SK-N-SH (cell line): ENCODE data around the gene HSPA4L. TPM values are rescaled to one million over a fixed set of nuclear protein-coding genes. Genes with fewer than 3 reads are reported as not detected.

Experiments
- CTCF ChIA-PET: fragments of 300-600, 350-600 bp; formaldehyde crosslinking; extraction: SDS; loops from one replicate; lab custom pipeline; 2021; lab: Yijun Ruan, JAX
- POLR2A ChIA-PET: fragments of 350-600 bp; sonication (Branson Sonifier 250); formaldehyde crosslinking; extraction: SDS; loops from one replicate; lab custom pipeline; 2020; ENCODE audit warnings: antibody characterized with exemption, inconsistent platforms; lab: Yijun Ruan, JAX
- DNase-seq: peaks from one replicate; pipeline ENCODE4 v3.0.0; 2012
- H2AFZ ChIP-seq: fragments of 200-600 bp; sonication (generic); 2 replicates; pipeline ENCODE4 v1.8.1; 2016; ENCODE audit warnings: antibody characterized with exemption, mild to moderate bottlenecking, low read depth
- H3F3A ChIP-seq: fragments of 200-600 bp; sonication (generic); replicated peaks from 2 replicates; pipeline ENCODE3; 2016; ENCODE audit warnings: antibody characterized with exemption, mild to moderate bottlenecking; ENCODE audit not compliant: insufficient read depth
- H3K27ac ChIP-seq, 2 experiments: fragments of 200-500 bp in 1 of 2; fragments of 200-600 bp in 1 of 2; sonication (Bioruptor generic) in 1 of 2; sonication (generic), shearing (Covaris generic) in 1 of 2; 2 replicates each; pipeline versions ENCODE4 v1.5.1 to v1.6.1; 2014 to 2016; ENCODE audit warnings: low read depth in 2 of 2, inconsistent platforms in 1 of 2, low read length in 1 of 2, mild to moderate bottlenecking in 1 of 2, mixed read lengths in 1 of 2
- H3K27me3 ChIP-seq: fragments of 200-600 bp; sonication (generic), shearing (Covaris generic); 2 replicates; pipeline ENCODE4 v1.6.1; 2016; ENCODE audit warnings: mixed run types; ENCODE audit not compliant: insufficient read depth
- H3K36me3 ChIP-seq, 2 experiments: fragments of 200-500 bp in 1 of 2; fragments of 200-600 bp in 1 of 2; sonication (Bioruptor generic) in 1 of 2; sonication (generic) in 1 of 2; replicated peaks in 1 of 2; 2 replicates each; pipeline versions ENCODE3 to v1.5.1; 2014 to 2016; ENCODE audit warnings: low read length in 1 of 2, mild to moderate bottlenecking in 1 of 2; ENCODE audit not compliant: insufficient read depth in 2 of 2, control insufficient read depth in 1 of 2
- H3K4me1 ChIP-seq, 2 experiments: fragments of 200-500 bp in 1 of 2; fragments of 200-600 bp in 1 of 2; sonication (Bioruptor generic) in 1 of 2; sonication (generic), shearing (Covaris generic) in 1 of 2; 2 replicates each; pipeline versions ENCODE4 v1.5.1 to v1.6.1; 2014 to 2016; ENCODE audit warnings: low read depth in 1 of 2, low read length in 1 of 2, mixed run types in 1 of 2; ENCODE audit not compliant: insufficient read depth in 2 of 2, control insufficient read depth in 1 of 2
- H3K4me2 ChIP-seq: fragments of 200-600 bp; sonication (generic), shearing (Covaris generic); 2 replicates; pipeline ENCODE4 v1.6.1; 2017; ENCODE audit warnings: mixed run types
- H3K4me3 ChIP-seq, 2 experiments: fragments of 200-500 bp in 1 of 2; fragments of 200-600 bp in 1 of 2; sonication (Bioruptor generic) in 1 of 2; sonication (generic), shearing (Covaris generic) in 1 of 2; 2 replicates each; pipeline versions ENCODE4 v1.5.1 to v1.8.1; 2014 to 2016; ENCODE audit warnings: low read depth in 2 of 2, inconsistent platforms in 1 of 2, low read length in 1 of 2, mild to moderate bottlenecking in 1 of 2, mixed read lengths in 1 of 2, moderate library complexity in 1 of 2
- H3K79me2 ChIP-seq: fragments of 200-600 bp; sonication (generic); 2 replicates; pipeline ENCODE4 v1.8.1; 2017; ENCODE audit warnings: mild to moderate bottlenecking; ENCODE audit not compliant: insufficient read depth
- H3K9ac ChIP-seq: fragments of 200-600 bp; sonication (generic); 2 replicates; pipeline ENCODE4 v1.6.1; 2017; ENCODE audit warnings: mixed run types
- H3K9me2 ChIP-seq: fragments of 200-600 bp; sonication (generic); 2 replicates; pipeline ENCODE4 v1.6.1; 2017; ENCODE audit warnings: mixed run types
- H3K9me3 ChIP-seq: fragments of 200-600 bp; sonication (generic); 2 replicates; pipeline ENCODE4 v1.6.1; 2017; ENCODE audit warnings: mixed run types, mild to moderate bottlenecking, moderate library complexity
- H4K20me1 ChIP-seq: fragments of 200-600 bp; sonication (generic); 2 replicates; pipeline ENCODE4 v1.6.1; 2017; ENCODE audit warnings: mild to moderate bottlenecking, mixed run types; ENCODE audit not compliant: insufficient read depth
- CHD2 ChIP-seq: fragments of 150-350 bp; IDR thresholded peaks from 2 replicates; pipeline ENCODE4 v1.6.1; 2018; ENCODE audit warnings: low read length; ENCODE audit not compliant: partially characterized antibody
- ELF1 ChIP-seq: IDR thresholded peaks from 2 replicates; pipeline ENCODE4 v1.4.0; 2012
- EP300 ChIP-seq, 2 experiments: IDR thresholded peaks; 2 replicates each; pipeline versions ENCODE4 v1.4.0 to v1.6.1; 2012; ENCODE audit warnings: borderline replicate concordance in 1 of 2, low read depth in 1 of 2, low read length in 1 of 2
- FOSL2 ChIP-seq: IDR thresholded peaks from 2 replicates; pipeline ENCODE4 v1.4.0; 2012; ENCODE audit warnings: low read depth, mild to moderate bottlenecking, moderate library complexity, borderline replicate concordance
- FOXM1 ChIP-seq: IDR thresholded peaks from 2 replicates; pipeline ENCODE4 v1.4.0; 2012; ENCODE audit warnings: low read depth, mild to moderate bottlenecking
- IRF3 ChIP-seq: fragments of 150-350 bp; IDR thresholded peaks from 2 replicates; pipeline ENCODE4 v1.6.1; 2016; ENCODE audit warnings: mild to moderate bottlenecking, low read depth, low read length
- JUND ChIP-seq: IDR thresholded peaks from 2 replicates; pipeline ENCODE4 v1.4.0; 2012
- MAX ChIP-seq: IDR thresholded peaks from 2 replicates; pipeline ENCODE4 v1.4.0; 2012; ENCODE audit warnings: low read depth
- MEF2A ChIP-seq: IDR thresholded peaks from 2 replicates; pipeline ENCODE4 v1.4.0; 2012; ENCODE audit warnings: low read depth, borderline replicate concordance
- MXI1 ChIP-seq: IDR thresholded peaks from 2 replicates; pipeline ENCODE4 v1.6.1; 2012; ENCODE audit warnings: mild to moderate bottlenecking, low read depth, low read length, improper control_type of control experiment
- NFIC ChIP-seq: IDR thresholded peaks from 2 replicates; pipeline ENCODE4 v1.4.0; 2012; ENCODE audit warnings: borderline replicate concordance
- POLR2AphosphoS5 ChIP-seq: IDR thresholded peaks from 2 replicates; pipeline ENCODE4 v1.6.1; 2012; ENCODE audit warnings: low read depth, low read length
- RFX5 ChIP-seq: IDR thresholded peaks from 2 replicates; pipeline ENCODE4 v1.6.1; 2012; ENCODE audit warnings: mild to moderate bottlenecking, improper control_type of control experiment, low read length
- SIN3A ChIP-seq: IDR thresholded peaks from 2 replicates; pipeline ENCODE4 v1.6.1; 2012; ENCODE audit warnings: low read depth, mild to moderate bottlenecking, low read length, moderate library complexity, borderline replicate concordance
- TCF12 ChIP-seq: IDR thresholded peaks from 2 replicates; pipeline ENCODE4 v1.4.0; 2012
- TEAD4 ChIP-seq: IDR thresholded peaks from 2 replicates; pipeline ENCODE4 v1.4.0; 2012; ENCODE audit warnings: mild to moderate bottlenecking, borderline replicate concordance; ENCODE audit not compliant: insufficient read depth
- USF2 ChIP-seq: fragments of 150-350 bp; IDR thresholded peaks from 2 replicates; pipeline ENCODE4 v1.6.1; 2017; ENCODE audit warnings: antibody characterized with exemption, low read length, low read depth, borderline replicate concordance
- ZBTB33 ChIP-seq: IDR thresholded peaks from 2 replicates; pipeline ENCODE4 v1.4.0; 2012; ENCODE audit warnings: low read depth, borderline replicate concordance
- WGBS: methylation state at CpG from one replicate; pipeline ENCODE4 v1.1.6; 2017; ENCODE audit warnings: low lambda C conversion rate; 5-methylcytosine and 5-hydroxymethylcytosine counted together
- polyA plus RNA-seq, 3 experiments: library from polyadenylated mRNA; depleted of rRNA; stranded (reverse); fragments of >200 nt; gene quantifications; 2 replicates each; pipeline ENCODE4 v1.2.3, GENCODE V29; 2012

HSPA4L gene
- polyA plus RNA-seq, 1 of the 3 experiments (the other 2 are of a cell fraction), result 1.6 TPM

- no peak overlapping the region for H2AFZ ChIP-seq
Measured at GRCh38 chr4:127778102-127778501, 4.0 kb upstream of the HSPA4L start.

More at GRCh38 chr4:127778102-127778501, 4.0 kb upstream of the HSPA4L start:
- DNase-seq, result no peak
- CTCF ChIA-PET, result no interaction called here
- peaks cover 0 to 8% of the 10 kb centered on the region in 2 experiments; a peak in 1 of 4 replicates for H3K4me1 ChIP-seq
- H3K4me2 ChIP-seq, result no peak overlapping the region
- no peaks in the 10 kb centered on the region for H3K9me3 ChIP-seq
- H3K4me3 ChIP-seq, result no peak overlapping the region
- TF ChIP-seq FOXM1, result no peak
- no peak for TF ChIP-seq POLR2AphosphoS5
- no peak for TF ChIP-seq TCF12
- TF ChIP-seq NFIC, result no peak
- no peak for TF ChIP-seq EP300 (IDR thresholded peaks at IDR 0.05; ENCODE audit: borderline replicate concordance in 1 of 2, low read depth in 1 of 2, low read length in 1 of 2)
- TF ChIP-seq USF2, result no peak
- TF ChIP-seq MXI1, result no peak
- TF ChIP-seq SIN3A, result no peak
- TF ChIP-seq MAX, result no peak
- no peak for TF ChIP-seq RFX5
- TF ChIP-seq TEAD4, result no peak
- no peak for TF ChIP-seq MEF2A
- no peak for TF ChIP-seq CHD2
- no peak for TF ChIP-seq ZBTB33
- TF ChIP-seq ELF1, result no peak
- TF ChIP-seq FOSL2, result no peak
- no peak for TF ChIP-seq JUND
- TF ChIP-seq IRF3, result no peak
- TF ChIP-seq, all 33 proteins: peak for 0
- H4K20me1 ChIP-seq, result no peaks in the 10 kb centered on the region
- POLR2A ChIA-PET, result no interaction called here
- no peak overlapping the region for H3K27ac ChIP-seq
- H3F3A ChIP-seq, result no peaks in the 10 kb centered on the region
- 51% methylated on average over 2 of the region's 2 CpGs for WGBS
- no peaks in the 10 kb centered on the region for H3K36me3 ChIP-seq
- no peaks in the 10 kb centered on the region for H3K79me2 ChIP-seq
- no peaks in the 10 kb centered on the region for H3K9me2 ChIP-seq
- H3K9ac ChIP-seq, result no peak overlapping the region
- H3K27me3 ChIP-seq, result no peaks in the 10 kb centered on the region
